OCI-LY3 (cell line): ENCODE measurements around the gene RANBP10.

Source experiments
- H2AFZ ChIP-seq: fragments of 200-600, 300-600 bp; shearing (Covaris generic); 2 replicates; pipeline ENCODE4 v1.6.0; 2014; ENCODE audit warnings: antibody characterized with exemption, low read depth, low read length
- H3K27ac ChIP-seq: fragments of 200-600, 300-600 bp; sonication (generic); 2 replicates; pipeline ENCODE4 v1.5.1; 2014; ENCODE audit warnings: mild to moderate bottlenecking, low read length, moderate library complexity, mixed read lengths
- H3K27me3 ChIP-seq: fragments of 200-600, 300-600 bp; sonication (generic); 2 replicates; pipeline ENCODE4 v1.6.1; 2014; ENCODE audit warnings: low read depth, low read length, mixed read lengths
- H3K36me3 ChIP-seq: fragments of 200-600, 300-600 bp; sonication (generic); replicated peaks from 2 replicates; pipeline ENCODE3; 2014; ENCODE audit warnings: low read depth, low read length, mixed read lengths
- H3K4me1 ChIP-seq: fragments of 300-600, 200-600 bp; sonication (generic); 2 replicates; pipeline ENCODE4 v1.6.1; 2014; ENCODE audit warnings: low read length, mixed read lengths
- H3K4me2 ChIP-seq: fragments of 200-600, 300-600 bp; sonication (generic); 2 replicates; pipeline ENCODE4 v1.6.1; 2014; ENCODE audit warnings: low read length, mixed read lengths
- H3K4me3 ChIP-seq: fragments of 300-600, 200-600 bp; sonication (generic); 2 replicates; pipeline ENCODE4 v1.5.1; 2014; ENCODE audit warnings: antibody characterized with exemption, mild to moderate bottlenecking, low read length, moderate library complexity
- H3K79me2 ChIP-seq: fragments of 300-600, 200-600 bp; shearing (Covaris generic); 2 replicates; pipeline ENCODE4 v1.6.1; 2014; ENCODE audit warnings: mild to moderate bottlenecking, low read length, mixed read lengths
- H3K9ac ChIP-seq: fragments of 300-600, 200-600 bp; shearing (Covaris generic); 2 replicates; pipeline ENCODE4 v1.6.0; 2014; ENCODE audit warnings: mild to moderate bottlenecking, low read length, moderate library complexity
- H3K9me3 ChIP-seq: fragments of 200-600, 300-600 bp; shearing (Covaris generic); 2 replicates; pipeline ENCODE4 v1.6.1; 2014; ENCODE audit warnings: low read length, mixed read lengths; ENCODE audit not compliant: insufficient read depth
- H4K20me1 ChIP-seq: fragments of 200-600, 300-600 bp; sonication (generic); 2 replicates; pipeline ENCODE4 v1.6.1; 2016; ENCODE audit warnings: low read length, mixed read lengths; ENCODE audit not compliant: insufficient read depth
- CTCF ChIP-seq: fragments of 200-600, 300-600 bp; sonication (generic); IDR thresholded peaks from 2 replicates; pipeline ENCODE4 v1.5.1; 2014; ENCODE audit warnings: antibody characterized with exemption, low read length, low read depth
- EZH2phosphoT487 ChIP-seq: fragments of 200-600 bp; shearing (Covaris generic); IDR thresholded peaks from 2 replicates; pipeline ENCODE4 v1.6.1; 2018; ENCODE audit warnings: antibody characterized with exemption, mixed run types, low read depth

Gene RANBP10

GRCh38 chr16:67804853-67805542 lies 1.4 kb downstream of the RANBP10 start:
- Histone ChIP-seq H3K27me3 (no peaks in the 10 kb centered on the region), H3K27ac (0 out of 2 replicates have a peak overlapping the region, but pooled peaks have one; percentile 2), H2AFZ (no peak overlapping the region), H3K79me2 (peaks cover 54% of the 10 kb centered on the region), H3K9ac (peak overlapping the region; percentile 95), H3K4me3 (peak overlapping the region; percentile 90), H3K9me3 (no peaks in the 10 kb centered on the region), H3K4me1 (peaks cover 39% of the 10 kb centered on the region), H4K20me1 (peaks cover 20% of the 10 kb centered on the region), H3K4me2 (peak overlapping the region; percentile 89), H3K36me3 (peaks cover 29% of the 10 kb centered on the region)
- TF ChIP-seq EZH2phosphoT487 (no peak), CTCF (no peak)

GRCh38 chr16:67803894-67804293 lies 2.5 kb downstream of the RANBP10 start:
- Histone ChIP-seq H3K79me2 (peaks cover 59% of the 10 kb centered on the region), H2AFZ (no peak overlapping the region), H4K20me1 (peaks cover 20% of the 10 kb centered on the region), H3K9me3 (no peaks in the 10 kb centered on the region), H3K27me3 (no peaks in the 10 kb centered on the region), H3K4me1 (peaks cover 39% of the 10 kb centered on the region), H3K4me2 (peak overlapping the region; percentile 52), H3K4me3 (peak overlapping the region; percentile 24; the same call in 1 of the 2 replicates), H3K27ac (peak overlapping the region; percentile 38), H3K9ac (no peak overlapping the region), H3K36me3 (peaks cover 29% of the 10 kb centered on the region)
- TF ChIP-seq CTCF (no peak), EZH2phosphoT487 (no peak)

GRCh38 chr16:67801883-67802282 lies 4.5 kb downstream of the RANBP10 start:
- Histone ChIP-seq H3K79me2 (peaks cover 71% of the 10 kb centered on the region), H3K4me2 (0 out of 2 replicates have a peak overlapping the region, but pooled peaks have one; percentile 16), H3K27me3 (no peaks in the 10 kb centered on the region), H3K9me3 (no peaks in the 10 kb centered on the region), H4K20me1 (peaks cover 25% of the 10 kb centered on the region), H3K27ac (peak overlapping the region; percentile 19; the same call in 1 of the 2 replicates), H3K36me3 (peaks cover 29% of the 10 kb centered on the region), H3K4me3 (no peak overlapping the region), H2AFZ (no peak overlapping the region), H3K9ac (no peak overlapping the region), H3K4me1 (peaks cover 39% of the 10 kb centered on the region)
- TF ChIP-seq EZH2phosphoT487 (no peak), CTCF (no peak)

- Histone ChIP-seq H3K4me3 (no peak overlapping the region), H2AFZ (no peak overlapping the region), H4K20me1 (peaks cover 32% of the 10 kb centered on the region), H3K4me2 (no peak overlapping the region), H3K27ac (no peak overlapping the region), H3K27me3 (no peaks in the 10 kb centered on the region), H3K4me1 (peaks cover 39% of the 10 kb centered on the region), H3K79me2 (peaks cover 76% of the 10 kb centered on the region), H3K9ac (no peak overlapping the region), H3K36me3 (peaks cover 29% of the 10 kb centered on the region), H3K9me3 (no peaks in the 10 kb centered on the region)
- no peak for TF ChIP-seq EZH2phosphoT487
- TF ChIP-seq CTCF: no peak
Measured at GRCh38 chr16:67801241-67801640, 5.1 kb downstream of the RANBP10 start.
